OCI-LY1 (cell line): ENCODE results near the gene TYW1B.
A peak's percentile ranks its signal among the peaks of the same experiment; 100 is the strongest.
"Not testable (repeated sequence)": the region's sequence is repeated elsewhere in the genome, so short reads cannot be mapped to it uniquely, and the experiment has no call there.

ENCODE experiments used
- H2AFZ ChIP-seq: fragments of 200-600 bp; sonication (generic), shearing (Covaris generic); 2 replicates; pipeline ENCODE4 v1.6.0; 2014; ENCODE audit warnings: antibody characterized with exemption, mild to moderate bottlenecking, low read length
- H3F3A ChIP-seq: fragments of 200-600 bp; sonication (generic), shearing (Covaris generic); 2 replicates; pipeline ENCODE4 v1.6.0; 2014; ENCODE audit warnings: mild to moderate bottlenecking, antibody characterized with exemption, low read length, moderate library complexity; ENCODE audit not compliant: insufficient read depth
- H3K27ac ChIP-seq: fragments of 200-600 bp; sonication (generic); 2 replicates; pipeline ENCODE4 v1.5.1; 2014; ENCODE audit warnings: low read length, mixed run types, mild to moderate bottlenecking, low read depth; ENCODE audit not compliant: poor library complexity, severe bottlenecking
- H3K27me3 ChIP-seq: fragments of 200-600 bp; sonication (generic); 2 replicates; pipeline ENCODE4 v1.6.0; 2014; ENCODE audit warnings: antibody characterized with exemption, mild to moderate bottlenecking, low read length, moderate library complexity; ENCODE audit not compliant: insufficient read depth
- H3K36me3 ChIP-seq: fragments of 200-600 bp; sonication (generic); 2 replicates; pipeline ENCODE4 v1.6.1; 2014; ENCODE audit warnings: mild to moderate bottlenecking, antibody characterized with exemption, low read length, moderate library complexity, mixed read lengths; ENCODE audit not compliant: insufficient read depth
- H3K4me1 ChIP-seq: fragments of 200-600 bp; sonication (generic); 2 replicates; pipeline ENCODE4 v1.5.1; 2014; ENCODE audit warnings: mild to moderate bottlenecking, low read length, moderate library complexity; ENCODE audit not compliant: insufficient read depth, severe bottlenecking
- H3K4me2 ChIP-seq: fragments of 200-600 bp; sonication (generic), shearing (Covaris generic); 2 replicates; pipeline ENCODE4 v1.6.1; 2014; ENCODE audit warnings: low read length
- H3K4me3 ChIP-seq: fragments of 200-600 bp; sonication (generic); 2 replicates; pipeline ENCODE4 v1.5.1; 2014; ENCODE audit warnings: low read length, low read depth, mild to moderate bottlenecking, mixed read lengths; ENCODE audit not compliant: poor library complexity, severe bottlenecking
- H3K79me2 ChIP-seq: fragments of 200-600 bp; shearing (Covaris generic); 2 replicates; pipeline ENCODE4 v1.6.1; 2016; ENCODE audit warnings: mixed run types, low read length, mixed read lengths; ENCODE audit not compliant: insufficient read depth
- H3K9ac ChIP-seq: fragments of 200-600 bp; sonication (generic), shearing (Covaris generic); 2 replicates; pipeline ENCODE4 v1.6.1; 2014; ENCODE audit warnings: mild to moderate bottlenecking, low read length, mixed read lengths
- H3K9me2 ChIP-seq: fragments of 200-600 bp; sonication (generic), shearing (Covaris generic); 2 replicates; pipeline ENCODE4 v1.6.1; 2014; ENCODE audit warnings: low read depth, mild to moderate bottlenecking, low read length, mixed read lengths
- H3K9me3 ChIP-seq: fragments of 200-600 bp; shearing (Covaris generic); 2 replicates; pipeline ENCODE4 v1.6.1; 2014; ENCODE audit warnings: low read length, mixed read lengths
- H4K20me1 ChIP-seq: fragments of 200-600 bp; sonication (generic), shearing (Covaris generic); 2 replicates; pipeline ENCODE4 v1.6.0; 2016; ENCODE audit warnings: mild to moderate bottlenecking, low read length; ENCODE audit not compliant: insufficient read depth

Gene TYW1B, protein sequence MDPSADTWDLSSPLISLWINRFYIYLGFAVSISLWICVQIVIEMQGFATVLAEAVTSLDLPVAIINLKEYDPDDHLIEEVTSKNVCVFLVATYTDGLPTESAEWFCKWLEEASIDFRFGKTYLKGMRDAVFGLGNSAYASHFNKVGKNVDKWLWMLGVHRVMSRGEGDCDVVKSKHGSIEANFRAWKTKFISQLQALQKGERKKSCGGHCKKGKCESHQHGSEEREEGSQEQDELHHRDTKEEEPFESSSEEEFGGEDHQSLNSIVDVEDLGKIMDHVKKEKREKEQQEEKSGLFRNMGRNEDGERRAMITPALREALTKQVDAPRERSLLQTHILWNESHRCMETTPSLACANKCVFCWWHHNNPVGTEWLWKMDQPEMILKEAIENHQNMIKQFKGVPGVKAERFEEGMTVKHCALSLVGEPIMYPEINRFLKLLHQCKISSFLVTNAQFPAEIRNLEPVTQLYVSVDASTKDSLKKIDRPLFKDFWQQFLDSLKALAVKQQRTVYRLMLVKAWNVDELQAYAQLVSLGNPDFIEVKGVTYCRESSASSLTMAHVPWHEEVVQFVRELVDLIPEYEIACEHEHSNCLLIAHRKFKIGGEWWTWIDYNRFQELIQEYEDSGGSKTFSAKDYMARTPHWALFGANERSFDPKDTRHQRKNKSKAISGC

DNA sequence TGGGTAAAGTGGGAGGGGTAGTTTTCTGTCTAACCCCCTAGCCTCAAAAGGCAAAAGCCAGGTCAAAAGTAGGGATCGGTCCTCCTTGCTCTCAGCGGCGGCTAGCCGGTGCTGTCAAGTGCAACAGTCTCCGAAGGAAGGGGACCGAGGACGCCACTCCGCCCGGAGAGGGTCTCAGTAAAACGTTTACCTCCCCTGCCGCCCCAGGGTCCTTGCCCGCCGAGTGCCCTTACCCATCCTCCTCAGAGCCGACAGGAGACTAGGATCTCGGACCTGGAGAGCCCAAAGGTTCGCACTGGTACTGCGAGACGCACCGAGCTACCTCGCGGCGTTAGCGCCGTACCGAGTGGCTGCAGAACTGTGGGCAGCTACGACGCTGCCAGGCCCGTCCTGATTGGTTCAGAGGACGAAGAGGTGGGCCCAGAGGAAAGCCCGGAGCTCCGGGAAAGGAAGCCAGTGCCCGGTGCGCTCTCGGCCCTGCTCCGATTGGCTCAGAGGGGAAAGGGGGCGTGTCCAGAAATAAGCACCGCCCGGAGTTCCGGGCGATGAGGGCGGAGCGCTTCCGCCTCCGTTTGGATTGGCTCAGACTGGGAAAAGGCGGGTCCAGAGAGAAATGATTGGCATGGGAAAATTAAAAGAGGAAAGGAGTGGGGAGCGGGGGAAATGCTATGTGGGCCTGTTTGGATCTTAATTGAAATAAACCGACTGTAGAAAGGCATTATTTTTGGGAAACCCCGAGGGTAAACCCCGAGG, at the start of gene TYW1B:
Gene TYW1B, minus strand, starts transcription at position 362 of the 753 bp plus-strand sequence. Its CDS starts 125 bp downstream, at position 237.
- Histone ChIP-seq H3K9ac (peak within 1 kb of the TSS; percentile 73), H2AFZ (peak within 1 kb of the TSS; percentile 74; the same call in 1 of the 2 replicates), H3K36me3 (peaks cover 21% of the 10 kb centered on the region), H3K79me2 (peaks cover 27% of the 10 kb centered on the region), H3K27ac (peak within 1 kb of the TSS; percentile 77), H3K4me1 (peaks cover 22% of the 10 kb centered on the region), H3K4me3 (peak within 1 kb of the TSS; percentile 75), H3K4me2 (peak within 1 kb of the TSS; percentile 78)
- not testable (repeated sequence) for H3F3A ChIP-seq, H4K20me1 ChIP-seq, H3K9me3 ChIP-seq, H3K27me3 ChIP-seq, H3K9me2 ChIP-seq

DNA sequence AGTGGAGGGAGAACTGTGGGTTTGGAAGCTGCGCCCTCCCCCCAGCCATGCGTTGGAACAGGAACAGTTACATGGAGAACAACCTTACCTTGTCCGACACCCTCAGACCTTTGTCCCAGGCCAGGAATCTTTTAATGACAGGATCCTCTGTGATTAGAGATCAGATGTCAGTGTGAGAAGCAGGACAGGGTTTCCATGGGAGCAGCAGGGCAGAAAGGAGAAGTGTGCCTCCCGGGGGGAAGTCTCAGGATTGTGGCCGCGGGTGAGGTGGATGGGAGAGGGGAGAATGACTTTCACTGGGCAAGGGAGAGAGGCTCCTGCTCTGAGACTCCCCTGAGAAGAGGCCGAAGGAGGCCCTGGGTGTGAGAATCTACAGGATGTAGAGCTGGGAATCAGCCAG, 39.6 kb upstream of the TYW1B start:
- H3K27ac ChIP-seq, H3F3A ChIP-seq, H3K9me2 ChIP-seq, H3K79me2 ChIP-seq, H3K4me1 ChIP-seq, H2AFZ ChIP-seq, H3K9ac ChIP-seq, H3K4me3 ChIP-seq, H3K27me3 ChIP-seq, H3K36me3 ChIP-seq, H3K9me3 ChIP-seq, H3K4me2 ChIP-seq, H4K20me1 ChIP-seq: not testable (repeated sequence)

DNA sequence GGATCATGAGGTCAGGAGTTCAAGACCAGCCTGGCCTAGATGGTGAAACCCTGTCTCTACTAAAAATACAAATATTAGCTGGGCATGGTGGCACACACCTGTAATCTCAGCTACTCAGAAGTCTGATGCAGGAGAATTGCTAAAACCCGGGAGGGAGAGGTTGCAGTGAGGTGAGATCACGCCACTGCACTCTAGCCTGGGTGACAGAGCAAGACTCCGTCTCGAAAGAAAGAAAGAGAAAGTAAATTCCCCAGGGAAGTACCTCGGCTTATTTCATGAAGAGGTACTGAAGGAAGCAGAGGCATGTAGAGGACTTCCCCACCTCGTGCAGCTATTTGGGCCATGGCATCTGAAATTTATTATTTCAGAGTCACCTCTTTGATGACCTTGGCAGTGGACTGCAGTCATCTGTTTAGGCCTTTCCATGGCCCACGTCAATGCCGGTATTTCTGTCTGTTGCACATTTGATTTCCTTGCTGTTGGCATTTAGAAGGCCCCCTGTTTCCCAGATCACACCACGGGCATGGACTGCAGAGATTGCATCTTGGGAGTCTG, 30.9 kb upstream of the TYW1B start:
- not testable (repeated sequence) for H3K9me2 ChIP-seq, H3K9ac ChIP-seq, H3K9me3 ChIP-seq, H3K79me2 ChIP-seq, H3K27ac ChIP-seq, H3K4me2 ChIP-seq, H2AFZ ChIP-seq, H3K4me3 ChIP-seq, H3K27me3 ChIP-seq, H4K20me1 ChIP-seq, H3F3A ChIP-seq, H3K36me3 ChIP-seq, H3K4me1 ChIP-seq

DNA sequence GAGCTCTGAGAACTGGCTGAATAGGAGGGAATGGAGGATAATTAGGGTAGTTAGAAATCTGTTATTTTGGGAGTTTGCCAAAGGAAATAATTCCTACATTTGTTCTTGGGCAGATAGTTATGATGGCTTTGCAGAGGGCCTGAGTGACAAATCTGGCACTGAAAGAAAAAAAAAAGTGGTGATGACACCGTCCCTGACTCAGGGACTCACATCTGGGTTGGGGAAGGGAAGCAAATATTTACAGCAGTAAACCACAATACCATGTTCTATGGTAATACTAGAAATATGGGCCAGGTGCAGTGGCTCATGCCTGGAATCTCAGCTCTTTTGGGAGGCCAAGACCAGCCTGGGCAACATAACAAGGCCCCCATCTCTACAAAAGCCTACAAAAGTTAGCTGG, 29.9 kb upstream of the TYW1B start:
- H2AFZ ChIP-seq = not testable (repeated sequence)

DNA sequence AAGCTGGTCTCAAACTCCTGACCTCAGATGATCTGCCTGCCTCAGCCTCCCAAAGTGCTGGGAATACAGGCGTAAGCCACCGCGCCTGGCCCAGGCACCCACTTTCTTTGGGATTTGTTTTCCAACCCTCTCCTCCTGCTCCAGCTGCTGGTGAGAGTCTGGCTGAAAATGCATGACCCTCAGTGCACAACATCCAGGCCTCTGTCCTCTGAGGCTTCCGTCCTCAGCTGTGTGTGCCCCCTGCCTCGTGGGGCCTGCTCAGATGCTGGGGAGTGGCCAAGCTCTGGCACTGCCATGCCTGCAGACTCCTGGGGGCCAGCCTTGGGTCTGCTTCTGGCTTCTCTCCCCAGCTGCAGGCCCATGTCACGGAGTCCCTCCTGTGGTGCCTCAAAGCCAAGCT, 27.3 kb upstream of the TYW1B start:
- H3F3A ChIP-seq, H4K20me1 ChIP-seq, H3K4me3 ChIP-seq, H3K27me3 ChIP-seq, H3K9me2 ChIP-seq, H3K27ac ChIP-seq, H3K36me3 ChIP-seq, H3K4me1 ChIP-seq, H2AFZ ChIP-seq, H3K9me3 ChIP-seq, H3K4me2 ChIP-seq, H3K79me2 ChIP-seq, H3K9ac ChIP-seq: not testable (repeated sequence)

More for the DNA sequence above, 29.9 kb upstream of the TYW1B start:
- not testable (repeated sequence) for H3K9me2 ChIP-seq, H3K27me3 ChIP-seq, H3K79me2 ChIP-seq, H3K27ac ChIP-seq, H3K4me1 ChIP-seq, H3K4me2 ChIP-seq, H3F3A ChIP-seq, H4K20me1 ChIP-seq, H3K36me3 ChIP-seq, H3K9me3 ChIP-seq, H3K9ac ChIP-seq, H3K4me3 ChIP-seq

DNA sequence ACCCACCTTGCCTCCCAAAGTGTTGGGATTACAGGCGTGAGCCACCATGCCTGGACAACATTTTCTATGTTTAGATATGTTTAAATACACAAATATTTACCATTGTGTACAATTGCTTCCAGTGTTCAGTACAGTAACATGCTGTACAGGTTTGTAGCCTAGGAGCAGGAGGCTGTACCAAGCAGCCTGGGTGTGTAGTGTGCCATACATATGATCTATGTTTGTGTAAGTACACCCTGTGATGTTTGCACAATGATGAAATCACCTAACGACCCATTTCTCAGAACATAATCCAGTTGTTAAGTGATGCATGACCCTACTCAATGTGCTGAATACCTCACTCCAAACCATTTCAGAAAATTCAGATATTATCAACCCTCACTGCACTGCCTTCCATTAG, 24.9 kb upstream of the TYW1B start:
- H4K20me1 ChIP-seq, H3K27me3 ChIP-seq, H3K27ac ChIP-seq, H3K79me2 ChIP-seq, H3K9ac ChIP-seq, H3K4me3 ChIP-seq, H3K4me1 ChIP-seq, H3K9me2 ChIP-seq, H3F3A ChIP-seq, H2AFZ ChIP-seq, H3K36me3 ChIP-seq, H3K4me2 ChIP-seq, H3K9me3 ChIP-seq: not testable (repeated sequence)

DNA sequence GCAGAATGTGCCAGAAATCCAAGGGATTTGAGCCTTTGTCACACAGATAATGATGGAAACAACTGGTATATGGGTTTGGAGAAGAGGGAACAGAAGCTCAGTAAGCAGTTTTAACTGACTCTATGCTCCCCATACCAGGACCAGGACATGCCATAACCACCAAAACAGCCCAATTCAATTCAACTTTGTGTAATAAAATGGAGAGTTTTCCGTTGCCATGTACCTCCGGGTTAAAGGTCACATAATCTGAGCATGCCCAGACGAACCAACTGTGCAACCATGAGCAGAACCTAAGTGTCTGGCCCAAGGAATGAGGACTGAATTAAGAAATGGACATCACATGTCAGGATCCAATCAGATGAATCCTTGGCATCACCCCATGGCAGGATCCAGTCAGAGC, 22.7 kb upstream of the TYW1B start:
- not testable (repeated sequence) for H3K4me1 ChIP-seq, H3F3A ChIP-seq, H3K27ac ChIP-seq, H4K20me1 ChIP-seq, H3K9ac ChIP-seq, H3K9me2 ChIP-seq, H3K4me3 ChIP-seq, H3K4me2 ChIP-seq, H3K27me3 ChIP-seq, H3K36me3 ChIP-seq, H3K79me2 ChIP-seq, H3K9me3 ChIP-seq, H2AFZ ChIP-seq
